ENCODE data around the gene MEA1.
A peak's percentile ranks its signal among the peaks of the same experiment; 100 is the strongest.

The MEA1 gene

GRCh38 chr6:43040542-43041257 is 27.0 kb upstream of the MEA1 start:
- no peak for DNase-seq

GRCh38 chr6:43038727-43039126 is 25.0 kb upstream of the MEA1 start:
- no peak for DNase-seq

- no peak for DNase-seq
Observed at GRCh38 chr6:43037706-43038105, 24.0 kb upstream of the MEA1 start.

GRCh38 chr6:43037197-43037596 is 23.5 kb upstream of the MEA1 start:
- DNase-seq = no peak

- no peak for DNase-seq
Observed at GRCh38 chr6:43036712-43037111, 23.0 kb upstream of the MEA1 start.

- DNase-seq = no peak
Observed at GRCh38 chr6:43035495-43036194, 21.9 kb upstream of the MEA1 start.

GRCh38 chr6:43034190-43034525 is 20.4 kb upstream of the MEA1 start:
- DNase-seq = no peak

GRCh38 chr6:43033496-43034189 is 19.9 kb upstream of the MEA1 start:
- no peak for DNase-seq

GRCh38 chr6:43032326-43032725 is 18.6 kb upstream of the MEA1 start:
- no peak for DNase-seq

- DNase-seq = no peak
Observed at GRCh38 chr6:43029120-43029519, 15.4 kb upstream of the MEA1 start.

- no peak for DNase-seq
Observed at GRCh38 chr6:43026365-43026764, 12.6 kb upstream of the MEA1 start.

GRCh38 chr6:43024436-43024835 is 10.7 kb upstream of the MEA1 start:
- DNase-seq = no peak

GRCh38 chr6:43021270-43022047 is 7.7 kb upstream of the MEA1 start, which contains the start of gene RRP36:
Gene RRP36 (plus strand): TSS chr6:43021623. CDS start chr6:43021655, 32 bp downstream.
- DNase-seq = peak; percentile 12 to 88 (median 66)

GRCh38 chr6:43020847-43021246 is 7.1 kb upstream of the MEA1 start:
- DNase-seq = no peak

GRCh38 chr6:43020052-43020705 is 6.4 kb upstream of the MEA1 start:
- no peak for DNase-seq

GRCh38 chr6:43019152-43019551 is 5.4 kb upstream of the MEA1 start:
- no peak for DNase-seq

- no peak for DNase-seq
Observed at GRCh38 chr6:43016943-43017334, 3.2 kb upstream of the MEA1 start.

GRCh38 chr6:43016176-43016942 is 2.6 kb upstream of the MEA1 start:
- no peak for DNase-seq

GRCh38 chr6:43014434-43014909 is 726 bp upstream of the MEA1 start:
- DNase-seq = peak in 1 of 51 donors; percentile 48

Data from hypothalamus (tissue), 51 donors.